ENCODE data around the gene OR10W1. TPM values are rescaled to one million over a fixed set of nuclear protein-coding genes. Genes with fewer than 3 reads are reported as not detected.

The OR10W1 gene
- total RNA-seq: not detected
- polyA plus RNA-seq: not detected
- long read RNA-seq, donor 1: 0 reads
- long read RNA-seq, donor 2: 0 reads
- long read RNA-seq, donor 3: 0 reads
- long read RNA-seq, donor 4: 0 reads

DNA sequence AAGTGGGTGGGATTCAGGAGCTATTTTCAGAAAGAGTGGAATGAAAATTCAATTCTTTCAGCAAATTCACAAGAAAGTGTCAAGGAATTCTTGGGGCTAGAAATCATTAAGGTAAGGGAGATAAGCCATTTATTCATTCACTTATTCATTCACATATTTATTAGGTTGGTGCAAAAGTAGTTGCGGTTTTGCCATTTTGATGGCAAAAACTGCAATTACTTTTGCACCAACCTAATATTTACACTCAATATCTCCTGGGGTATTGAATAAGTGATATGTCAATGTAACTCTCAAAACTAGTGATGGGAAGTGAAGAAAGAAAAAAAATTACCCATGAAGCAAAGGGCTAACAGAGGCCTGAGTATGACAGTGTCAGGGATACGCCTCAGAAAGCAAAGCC lies at the start of gene OR10W1:
Gene OR10W1 (minus strand): TSS at position 119 of the 400 bp plus-strand sequence. CDS start 402 bp downstream, outside the sequence.
- ATAC-seq: no peak
- Histone ChIP-seq H3K4me3 (ENCODE audit: low read length) (no peak within 1 kb of the TSS), H3K9me3 (ENCODE audit: control insufficient read depth, low read length) (no peaks in the 10 kb centered on the region), H3K27ac (ENCODE audit: low read length) (no peak within 1 kb of the TSS), H3K27me3 (ENCODE audit: control insufficient read depth, insufficient read depth) (no peaks in the 10 kb centered on the region), H3K4me1 (ENCODE audit: control insufficient read depth, insufficient read depth, low read length) (no peaks in the 10 kb centered on the region)
- no peak for DNase-seq
- intact Hi-C loops (cut with DNase I): no loop called here
- 91% methylated on average over 2 of the region's 2 CpGs for WGBS

- no peak overlapping the region for H3K27ac ChIP-seq (ENCODE audit: low read length)
- ATAC-seq (no peak), DNase-seq (no peak)
- H3K4me3 ChIP-seq (ENCODE audit: low read length): no peak overlapping the region
- no peaks in the 10 kb centered on the region for H3K9me3 ChIP-seq (ENCODE audit: control insufficient read depth, low read length)
- no peaks in the 10 kb centered on the region for H3K4me1 ChIP-seq (ENCODE audit: control insufficient read depth, insufficient read depth, low read length)
- intact Hi-C loops (cut with DNase I): no loop called here
- H3K27me3 ChIP-seq (ENCODE audit: control insufficient read depth, insufficient read depth): no peaks in the 10 kb centered on the region
- WGBS: 72% methylated on average over 2 of the region's 2 CpGs
These were observed 48.1 kb upstream of the OR10W1 start for GRCh38 chr11:58316142-58316541.

DNA sequence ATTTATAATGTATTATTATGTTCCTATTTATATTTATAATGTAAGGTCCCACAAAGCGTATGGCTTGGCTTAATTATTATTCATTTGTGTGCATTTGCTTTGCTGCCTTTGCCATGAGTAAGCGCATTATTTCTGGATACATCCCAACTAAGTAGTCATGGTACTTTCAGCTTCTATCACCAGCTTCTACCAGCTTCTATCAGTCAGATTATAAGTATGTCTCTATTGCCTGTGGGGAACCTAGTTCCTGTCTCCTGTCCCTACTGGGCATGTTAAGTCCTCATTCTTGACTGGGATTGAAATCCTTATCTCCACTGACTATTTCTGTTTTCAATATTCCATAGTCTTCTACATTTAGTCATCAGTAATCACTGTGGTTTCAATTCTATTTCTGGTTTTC lies 33.5 kb upstream of the OR10W1 start:
- H3K9me3 ChIP-seq (ENCODE audit: control insufficient read depth, low read length): no peaks in the 10 kb centered on the region
- 93% methylated on average over 2 of the region's 2 CpGs for WGBS
- no peaks in the 10 kb centered on the region for H3K27me3 ChIP-seq (ENCODE audit: control insufficient read depth, insufficient read depth)
- no peak overlapping the region for H3K4me3 ChIP-seq (ENCODE audit: low read length)
- ATAC-seq: no peak
- no peak for DNase-seq
- H3K27ac ChIP-seq (ENCODE audit: low read length): no peak overlapping the region
- H3K4me1 ChIP-seq (ENCODE audit: control insufficient read depth, insufficient read depth, low read length): no peaks in the 10 kb centered on the region
- intact Hi-C loops (cut with DNase I): no loop called here

- intact Hi-C loops (cut with DNase I): no loop called here
- Histone ChIP-seq H3K27me3 (ENCODE audit: control insufficient read depth, insufficient read depth) (no peaks in the 10 kb centered on the region), H3K4me3 (ENCODE audit: low read length) (no peak overlapping the region), H3K9me3 (ENCODE audit: control insufficient read depth, low read length) (no peaks in the 10 kb centered on the region), H3K4me1 (ENCODE audit: control insufficient read depth, insufficient read depth, low read length) (no peaks in the 10 kb centered on the region), H3K27ac (ENCODE audit: low read length) (no peak overlapping the region)
- DNase-seq: peak in 1 of 3 donors; percentile 38
- WGBS: 92% methylated on average over 21 of the region's 21 CpGs
- no peak for ATAC-seq
These were observed 24.0 kb upstream of the OR10W1 start for GRCh38 chr11:58292017-58292416.

DNA sequence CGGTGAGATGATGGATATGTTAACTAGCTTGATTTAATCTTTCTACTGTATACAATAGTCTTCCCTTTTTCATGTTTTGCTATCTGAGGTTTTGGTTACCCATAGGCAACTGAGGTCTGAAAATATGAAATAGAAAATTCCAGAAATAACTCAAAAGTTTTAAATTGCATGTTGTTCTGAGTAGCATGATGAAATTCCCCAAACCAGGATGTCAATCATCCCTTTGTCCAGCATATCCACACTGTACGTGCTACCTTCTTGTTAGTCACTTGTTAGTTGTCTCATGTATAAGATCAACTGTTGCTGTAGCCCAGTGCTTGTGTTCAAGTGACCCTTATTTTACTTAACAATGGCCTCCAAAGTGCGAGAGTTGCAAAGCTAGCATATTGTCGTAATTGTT lies 21.2 kb upstream of the OR10W1 start:
- Histone ChIP-seq H3K27me3 (ENCODE audit: control insufficient read depth, insufficient read depth) (no peaks in the 10 kb centered on the region), H3K9me3 (ENCODE audit: control insufficient read depth, low read length) (no peaks in the 10 kb centered on the region), H3K4me3 (ENCODE audit: low read length) (no peak overlapping the region), H3K4me1 (ENCODE audit: control insufficient read depth, insufficient read depth, low read length) (no peaks in the 10 kb centered on the region), H3K27ac (ENCODE audit: low read length) (no peak overlapping the region)
- WGBS: 73% methylated on average over 4 of the region's 4 CpGs
- DNase-seq (no peak), ATAC-seq (no peak)
- intact Hi-C loops (cut with DNase I): no loop called here

DNA sequence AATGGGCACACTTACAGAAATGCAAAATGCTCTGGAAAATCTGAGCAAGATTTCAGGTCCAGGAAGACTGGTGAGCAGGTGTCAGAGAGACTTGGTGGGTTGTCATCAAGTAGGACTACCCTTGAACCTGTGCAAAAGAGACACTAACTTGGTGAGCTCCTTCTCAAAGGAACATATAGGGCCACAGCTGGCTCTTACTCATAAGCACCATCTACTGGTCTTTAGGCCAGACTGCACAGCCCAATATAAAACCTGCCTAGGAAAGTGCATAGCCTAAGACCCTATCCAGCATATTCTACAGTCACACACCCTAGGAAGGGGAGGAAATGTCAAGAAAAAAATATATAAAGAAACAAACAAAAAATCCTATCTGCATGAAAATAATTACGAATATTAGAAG lies 18.2 kb upstream of the OR10W1 start:
- WGBS: 8% methylated on average over 1 of the region's 1 CpG
- intact Hi-C loops (cut with DNase I): no loop called here
- DNase-seq: no peak

DNA sequence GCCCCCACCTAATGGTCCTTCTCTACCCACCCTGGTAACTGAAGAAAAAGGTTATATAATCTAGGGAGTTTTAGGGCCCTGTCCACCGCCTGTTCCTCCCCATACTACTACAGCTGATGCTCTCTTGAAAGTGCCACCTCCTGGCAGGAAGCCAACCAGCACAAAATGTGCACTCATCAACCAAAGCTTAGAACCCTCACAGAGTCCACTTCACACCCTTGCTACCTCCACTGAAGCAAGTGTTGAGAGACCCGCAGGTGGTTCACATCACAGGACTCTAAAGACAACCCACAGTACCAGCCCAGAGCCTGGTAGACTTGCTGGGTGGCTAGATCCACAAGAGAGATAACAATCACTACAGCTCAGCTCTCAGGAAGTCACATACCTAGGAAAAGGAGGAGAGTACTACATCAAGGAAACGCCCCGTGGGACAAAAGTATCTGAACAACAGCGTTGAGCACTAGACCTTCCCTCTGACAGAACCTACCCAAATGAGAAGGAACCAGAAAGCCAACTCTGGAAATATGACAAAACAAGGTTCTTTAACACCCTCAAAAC lies 17.5 kb upstream of the OR10W1 start:
- no peaks in the 10 kb centered on the region for H3K27me3 ChIP-seq (ENCODE audit: control insufficient read depth, insufficient read depth)
- DNase-seq (no peak), ATAC-seq (no peak)
- no peak overlapping the region for H3K27ac ChIP-seq (ENCODE audit: low read length)
- no peak overlapping the region for H3K4me3 ChIP-seq (ENCODE audit: low read length)
- no peaks in the 10 kb centered on the region for H3K9me3 ChIP-seq (ENCODE audit: control insufficient read depth, low read length)
- H3K4me1 ChIP-seq (ENCODE audit: control insufficient read depth, insufficient read depth, low read length): no peaks in the 10 kb centered on the region
- intact Hi-C loops (cut with DNase I): no loop called here
- 68% methylated on average over 5 of the region's 5 CpGs for WGBS

More for the DNA sequence above, 18.2 kb upstream of the OR10W1 start:
- Histone ChIP-seq H3K27ac (ENCODE audit: low read length) (no peak overlapping the region), H3K9me3 (ENCODE audit: control insufficient read depth, low read length) (no peaks in the 10 kb centered on the region), H3K27me3 (ENCODE audit: control insufficient read depth, insufficient read depth) (no peaks in the 10 kb centered on the region), H3K4me1 (ENCODE audit: control insufficient read depth, insufficient read depth, low read length) (no peaks in the 10 kb centered on the region), H3K4me3 (ENCODE audit: low read length) (no peak overlapping the region)
- ATAC-seq: no peak

DNA sequence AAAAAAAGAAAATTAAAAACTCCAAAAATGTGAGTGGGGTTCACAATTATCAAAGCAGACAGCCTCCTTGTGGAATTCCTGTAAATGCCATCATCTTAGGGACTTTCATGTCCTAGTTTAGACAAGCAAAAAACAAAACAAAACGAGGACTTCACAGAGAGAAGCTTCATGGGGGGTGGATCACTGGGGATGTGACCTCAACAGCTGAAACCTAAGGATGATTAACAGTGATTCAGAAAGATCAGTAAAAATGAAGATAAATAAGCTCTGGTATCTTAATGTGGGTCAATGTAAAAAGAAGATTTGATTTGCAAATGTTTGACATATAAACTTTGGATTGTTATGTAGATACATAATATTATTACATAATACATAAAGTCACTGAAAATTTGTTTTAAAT lies 8.1 kb upstream of the OR10W1 start:
- no peak overlapping the region for H3K27ac ChIP-seq (ENCODE audit: low read length)
- WGBS: 50% methylated on average over 1 of the region's 1 CpG
- H3K4me1 ChIP-seq (ENCODE audit: control insufficient read depth, insufficient read depth, low read length): no peaks in the 10 kb centered on the region
- no peaks in the 10 kb centered on the region for H3K9me3 ChIP-seq (ENCODE audit: control insufficient read depth, low read length)
- no peaks in the 10 kb centered on the region for H3K27me3 ChIP-seq (ENCODE audit: control insufficient read depth, insufficient read depth)
- ATAC-seq: no peak
- no peak for DNase-seq
- intact Hi-C loops (cut with DNase I): no loop called here
- no peak overlapping the region for H3K4me3 ChIP-seq (ENCODE audit: low read length)

GRCh38 chr11:58275002-58275401 lies 6.9 kb upstream of the OR10W1 start:
- ATAC-seq: no peak
- DNase-seq: no peak
- WGBS: 70% methylated on average over 2 of the region's 2 CpGs
- H3K9me3 ChIP-seq (ENCODE audit: control insufficient read depth, low read length): no peaks in the 10 kb centered on the region
- no peak overlapping the region for H3K27ac ChIP-seq (ENCODE audit: low read length)
- H3K27me3 ChIP-seq (ENCODE audit: control insufficient read depth, insufficient read depth): no peaks in the 10 kb centered on the region
- intact Hi-C loops (cut with DNase I): no loop called here
- H3K4me3 ChIP-seq (ENCODE audit: low read length): no peak overlapping the region
- H3K4me1 ChIP-seq (ENCODE audit: control insufficient read depth, insufficient read depth, low read length): no peaks in the 10 kb centered on the region

DNA sequence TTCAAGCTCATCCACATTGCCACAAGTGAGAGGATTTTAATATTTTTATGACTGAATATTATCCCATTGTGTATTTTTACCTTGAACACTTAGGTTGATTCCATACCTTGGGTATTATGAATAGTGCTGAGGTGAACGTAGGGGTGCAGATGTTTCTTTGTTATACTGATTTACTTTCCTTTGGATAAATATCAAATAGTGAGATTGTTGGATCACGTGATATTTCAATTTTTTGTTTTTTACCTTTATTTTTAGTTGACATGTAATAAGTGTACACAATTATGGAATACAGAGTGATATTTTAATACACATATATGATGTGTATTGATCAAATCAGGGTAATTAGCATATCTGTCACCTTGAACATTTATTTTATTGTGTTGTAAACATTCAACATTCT lies 8.1 kb downstream of the OR10W1 start:
- no peaks in the 10 kb centered on the region for H3K4me1 ChIP-seq (ENCODE audit: control insufficient read depth, insufficient read depth, low read length)
- H3K27ac ChIP-seq (ENCODE audit: low read length): no peak overlapping the region
- H3K4me3 ChIP-seq (ENCODE audit: low read length): no peak overlapping the region
- WGBS: 71% methylated on average over 2 of the region's 2 CpGs
- no peak for DNase-seq
- H3K9me3 ChIP-seq (ENCODE audit: control insufficient read depth, low read length): peaks cover 4% of the 10 kb centered on the region
- intact Hi-C loops (cut with DNase I): no loop called here
- no peak for ATAC-seq
- no peaks in the 10 kb centered on the region for H3K27me3 ChIP-seq (ENCODE audit: control insufficient read depth, insufficient read depth)

- no peak for ATAC-seq
These were observed 13.1 kb downstream of the OR10W1 start for GRCh38 chr11:58254936-58255335.

DNA sequence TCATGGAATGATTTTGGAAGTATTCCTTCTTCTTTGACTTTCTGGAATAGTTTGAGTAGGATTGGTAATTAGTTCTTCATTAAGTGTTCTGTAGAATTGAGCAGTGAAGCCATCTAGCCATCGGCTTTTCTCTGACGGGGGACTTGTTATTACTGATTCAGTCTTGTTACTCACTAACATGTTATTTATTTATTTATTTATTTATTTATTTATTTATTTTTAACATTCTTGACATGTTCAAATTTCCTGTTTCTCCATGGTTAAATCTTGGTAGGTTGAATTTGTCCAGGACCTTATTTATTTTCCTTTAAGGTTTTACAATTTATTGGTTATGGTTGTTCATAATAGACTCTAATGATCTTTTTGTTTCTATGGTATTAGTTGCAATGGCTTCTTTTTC lies 24.1 kb downstream of the OR10W1 start:
- DNase-seq (no peak), ATAC-seq (no peak)
- 95% methylated on average over 2 of the region's 2 CpGs for WGBS
- intact Hi-C loops (cut with DNase I): no loop called here
- no peak overlapping the region for H3K4me3 ChIP-seq (ENCODE audit: low read length)
- no peaks in the 10 kb centered on the region for H3K9me3 ChIP-seq (ENCODE audit: control insufficient read depth, low read length)
- H3K4me1 ChIP-seq (ENCODE audit: control insufficient read depth, insufficient read depth, low read length): no peaks in the 10 kb centered on the region
- no peaks in the 10 kb centered on the region for H3K27me3 ChIP-seq (ENCODE audit: control insufficient read depth, insufficient read depth)
- no peak overlapping the region for H3K27ac ChIP-seq (ENCODE audit: low read length)

More at GRCh38 chr11:58254936-58255335, 13.1 kb downstream of the OR10W1 start:
- Histone ChIP-seq H3K27me3 (ENCODE audit: control insufficient read depth, insufficient read depth) (no peaks in the 10 kb centered on the region), H3K4me1 (ENCODE audit: control insufficient read depth, insufficient read depth, low read length) (no peaks in the 10 kb centered on the region), H3K4me3 (ENCODE audit: low read length) (no peak overlapping the region), H3K9me3 (ENCODE audit: control insufficient read depth, low read length) (peaks cover 4% of the 10 kb centered on the region), H3K27ac (ENCODE audit: low read length) (no peak overlapping the region)
- DNase-seq: no peak
- intact Hi-C loops (cut with DNase I): no loop called here
- WGBS: 83% methylated on average over 1 of the region's 1 CpG
